ENCODE measurements around the gene C1GALT1C1L.
A peak's percentile ranks its signal among the peaks of the same experiment; 100 is the strongest.
"Not testable (repeated sequence)": the region's sequence is repeated elsewhere in the genome, so short reads cannot be mapped to it uniquely, and the experiment has no call there.

Gene C1GALT1C1L

DNA sequence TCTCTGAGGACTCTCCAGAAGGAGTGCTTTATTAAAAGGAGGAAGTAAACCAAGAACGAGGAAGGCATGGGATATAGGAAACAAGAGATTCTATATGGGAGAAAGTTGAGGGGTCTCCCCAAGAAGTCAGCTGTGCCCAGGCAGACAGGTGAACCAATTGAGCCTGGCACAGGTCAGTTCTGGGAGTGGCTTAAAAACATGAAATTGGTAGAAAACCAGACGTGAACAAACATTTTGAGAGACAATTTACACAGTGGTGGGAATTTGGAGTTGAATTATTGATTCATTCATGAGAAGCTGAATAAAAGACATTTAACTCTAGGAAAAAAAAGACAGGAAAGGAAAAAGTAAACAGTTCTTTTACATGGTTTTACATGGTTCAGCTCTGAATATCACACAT, 22.7 kb downstream of the C1GALT1C1L start:
- DNase-seq (ENCODE audit: low read depth): no peak

DNA sequence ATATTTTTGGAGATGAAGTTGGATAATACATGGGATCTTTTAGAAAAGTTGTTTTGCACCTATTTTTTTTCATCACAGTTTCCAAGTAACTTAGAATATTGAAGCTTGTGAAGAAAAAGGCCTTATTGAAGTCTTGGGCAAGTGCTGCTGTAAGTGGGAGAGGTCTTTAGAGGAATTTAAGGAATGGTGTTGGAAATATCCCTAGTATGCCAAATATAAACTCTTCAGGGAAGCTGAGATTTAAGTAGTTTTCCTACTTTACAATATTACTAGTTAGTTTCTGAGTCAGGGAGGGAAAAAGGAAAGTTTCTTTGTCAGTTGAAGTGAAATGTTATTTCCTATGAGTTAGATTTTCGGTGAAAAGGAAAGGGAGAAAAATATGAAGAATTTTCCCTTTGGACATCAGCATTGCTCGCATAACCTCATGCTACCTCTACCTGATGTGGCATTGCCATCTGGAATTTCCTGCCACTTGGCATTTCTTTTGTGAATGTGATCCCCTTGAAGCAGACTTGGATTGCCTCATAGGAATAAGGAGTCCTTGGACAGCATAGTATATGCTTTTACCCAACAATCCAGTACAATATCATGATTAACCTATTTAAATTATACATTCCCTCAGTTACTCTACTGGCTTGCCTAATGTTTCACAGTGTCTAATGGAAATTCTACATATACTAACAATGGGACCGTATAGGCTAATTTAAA, 27.1 kb downstream of the C1GALT1C1L start:
- DNase-seq (ENCODE audit: low read depth): no peak

DNA sequence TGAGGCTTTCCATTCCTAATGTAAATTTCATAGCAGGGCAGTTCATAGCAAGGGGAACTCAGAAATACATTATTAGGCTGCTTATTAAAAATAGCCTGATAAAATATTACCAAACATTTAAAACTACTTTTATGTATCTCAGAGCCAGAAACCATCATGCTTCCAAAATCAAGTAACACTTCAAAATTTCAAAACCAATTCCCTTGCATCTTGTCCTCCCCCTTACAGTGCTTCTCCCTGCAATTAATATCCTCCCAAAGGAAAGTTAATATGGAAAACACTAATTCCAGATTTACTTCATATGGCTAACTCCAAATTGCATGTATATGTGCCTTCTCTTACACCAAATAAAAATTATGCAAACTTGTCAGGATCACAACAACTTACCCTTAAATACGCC, 32.5 kb downstream of the C1GALT1C1L start:
- no peak for DNase-seq (ENCODE audit: low read depth)

DNA sequence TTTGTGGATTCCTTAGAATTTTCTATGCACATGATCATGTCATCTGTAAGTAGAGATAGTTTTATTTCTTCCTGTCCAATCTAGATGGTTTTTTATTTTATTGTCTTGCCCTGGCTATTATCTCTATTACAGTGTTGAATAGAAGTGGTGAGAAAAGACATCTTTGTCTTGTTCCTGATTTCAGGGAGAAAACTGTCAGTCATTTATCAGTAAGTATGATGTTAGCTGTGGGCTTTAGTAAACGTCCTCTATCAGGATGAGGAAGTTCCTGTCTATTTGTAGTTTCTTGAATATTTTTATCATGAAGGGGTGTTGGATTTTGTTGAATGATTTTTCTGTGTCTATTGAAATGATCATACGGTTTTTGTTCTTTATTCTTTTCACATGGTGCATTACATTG, 33.9 kb downstream of the C1GALT1C1L start:
- no peak for DNase-seq (ENCODE audit: low read depth)

DNA sequence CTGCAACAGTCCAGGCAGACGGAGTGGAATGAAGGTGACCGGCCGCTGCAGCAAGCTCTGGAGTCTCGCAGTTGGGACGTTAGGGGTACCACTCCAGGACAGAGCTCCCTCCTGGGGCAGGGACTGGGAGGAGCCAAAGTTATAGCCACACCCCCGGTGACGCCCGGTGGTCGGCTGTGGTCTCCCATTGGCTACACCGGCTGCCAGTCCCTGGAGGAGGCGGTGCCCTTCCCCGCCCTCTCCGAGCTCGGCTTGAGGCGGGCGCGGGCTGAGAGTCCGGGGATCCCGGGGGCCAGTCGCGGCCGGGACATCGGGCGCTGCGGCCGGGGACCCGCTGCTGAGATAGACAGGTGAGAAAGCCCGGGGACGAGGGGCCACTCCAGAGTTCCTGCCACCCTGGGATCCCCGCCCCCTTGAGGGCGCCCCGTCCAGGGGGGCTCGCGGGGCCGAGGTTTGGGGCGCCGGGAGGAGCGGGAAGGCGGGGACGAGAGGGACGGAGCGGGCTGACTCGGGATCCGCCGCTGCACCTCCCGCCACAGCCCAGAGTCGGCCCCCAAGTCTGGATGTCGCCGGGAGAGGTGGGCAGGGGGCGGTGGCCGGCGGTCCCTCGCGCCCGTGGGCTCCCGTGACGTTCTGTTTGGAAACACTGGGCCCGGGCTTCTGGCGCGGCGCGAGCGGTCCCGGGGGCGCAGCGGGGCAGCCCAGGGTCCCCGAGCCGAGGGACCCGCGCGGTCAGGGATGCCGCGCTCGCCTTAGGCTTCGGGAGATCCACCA, 39.0 kb downstream of the C1GALT1C1L start, which contains the start of gene PLEKHH2:
PLEKHH2 (plus strand) TSS at position 231 of the 774 bp plus-strand sequence. CDS start 7,414 bp downstream, outside the sequence.
- DNase-seq (ENCODE audit: low read depth): peak; percentile 89

DNA sequence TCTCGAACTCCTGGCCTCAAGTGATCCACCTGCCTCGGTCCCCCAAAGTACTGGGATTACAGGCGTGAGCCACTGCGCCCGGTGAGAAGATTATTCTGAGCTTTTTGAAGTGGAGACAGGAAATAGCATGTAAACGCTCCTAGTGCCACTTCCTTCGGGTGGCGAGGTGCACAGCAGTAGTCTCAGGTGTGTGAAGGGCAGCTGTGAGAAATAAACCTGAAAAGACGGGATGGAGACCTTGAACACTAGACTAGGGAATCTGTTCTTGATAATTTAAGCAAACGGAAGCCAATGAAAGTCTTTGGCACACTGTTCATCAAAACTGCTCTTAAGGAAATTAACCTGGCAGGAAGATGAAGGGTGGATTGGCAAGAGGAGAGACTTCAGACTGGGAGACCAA, 39.6 kb downstream of the C1GALT1C1L start:
- no peak for DNase-seq (ENCODE audit: low read depth)

DNA sequence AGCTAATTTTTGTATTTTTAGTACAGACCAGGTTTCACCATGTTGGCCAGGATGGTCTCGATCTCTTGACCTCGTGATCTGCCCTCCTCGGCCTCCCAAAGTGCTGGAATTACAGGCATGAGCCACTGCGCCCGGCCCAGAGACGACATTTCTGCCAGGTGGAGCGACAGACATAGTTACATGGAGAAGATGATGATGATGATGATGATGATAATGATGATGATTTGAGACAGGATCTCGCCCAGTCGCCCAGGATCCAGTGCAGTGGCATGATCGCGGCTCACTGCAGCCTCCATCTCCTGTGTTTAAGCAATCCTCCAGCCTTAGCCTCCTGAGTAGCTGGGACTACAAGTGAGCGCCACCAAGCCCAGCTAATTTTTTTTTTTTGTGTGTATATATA, 40.1 kb downstream of the C1GALT1C1L start:
- not testable (repeated sequence) for DNase-seq (ENCODE audit: low read depth)

DNA sequence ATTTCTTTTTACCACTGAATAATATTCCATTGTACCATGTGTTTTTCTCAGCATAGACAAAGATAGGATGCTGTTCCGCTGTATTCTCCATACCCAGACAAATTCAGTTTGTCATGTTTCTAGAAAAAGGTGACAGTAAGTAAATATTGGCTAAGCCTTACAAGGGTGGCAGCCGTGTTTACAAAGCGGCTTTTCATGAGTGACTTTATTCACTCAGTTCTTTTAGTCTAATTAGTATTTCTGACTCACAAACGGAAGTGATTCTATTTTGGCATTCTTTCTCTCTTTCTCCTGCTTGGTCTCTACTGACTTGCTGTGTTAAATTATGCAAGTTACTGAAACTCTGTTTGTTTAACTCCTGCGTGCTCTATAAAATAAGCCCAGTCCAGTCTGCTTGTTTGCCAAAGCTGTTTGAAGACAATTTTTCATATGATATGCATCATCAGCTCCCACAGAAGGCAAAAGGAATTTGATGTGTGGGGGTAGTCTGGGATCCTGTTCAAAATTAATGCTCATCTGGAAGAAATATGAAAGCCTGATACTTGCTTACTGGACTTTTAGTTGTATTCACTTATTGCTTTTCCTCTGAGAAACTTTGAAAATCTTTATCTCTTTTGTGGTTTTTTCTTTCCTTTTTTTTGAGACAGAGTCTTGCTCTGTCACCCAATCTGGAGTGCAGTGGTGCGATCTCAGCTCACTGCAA, 41.5 kb downstream of the C1GALT1C1L start:
- no peak for DNase-seq (ENCODE audit: low read depth)

DNA sequence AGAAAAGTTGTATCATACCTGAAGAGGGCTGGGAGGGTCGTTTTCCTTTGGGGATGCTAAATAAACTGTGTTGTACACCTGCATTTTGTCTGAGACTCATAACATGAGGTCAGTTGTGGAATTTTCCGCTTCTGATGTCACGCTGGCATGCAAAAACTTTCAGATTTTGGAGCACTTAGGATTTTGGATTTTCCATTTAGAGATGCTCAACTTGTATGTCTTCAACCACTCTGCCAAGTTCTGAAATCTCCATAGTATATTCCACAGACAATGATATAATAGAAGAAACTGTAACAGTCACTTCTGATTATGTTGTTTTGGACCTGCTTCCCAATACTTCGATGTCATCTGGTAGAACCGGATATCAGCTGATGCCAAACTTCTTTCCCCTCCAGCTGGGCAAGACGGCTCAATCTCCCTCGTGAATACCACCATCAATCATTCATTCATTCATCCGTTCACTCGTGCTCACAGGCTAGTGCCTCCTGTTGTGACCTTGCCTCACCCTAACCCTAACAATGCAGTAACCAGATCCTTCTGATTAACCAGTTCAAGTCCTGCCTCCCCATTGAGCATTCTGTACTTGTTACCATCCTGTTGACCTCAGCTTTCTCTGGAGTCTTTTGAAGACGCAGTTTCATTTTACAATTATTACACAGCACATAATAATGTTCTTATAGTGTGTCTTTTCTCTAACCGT, 44.5 kb downstream of the C1GALT1C1L start:
- DNase-seq (ENCODE audit: low read depth): no peak

All from activated T-cell treated with anti-CD3 and anti-CD28 coated beads for 48 hours (primary cell).